ENCODE results near the gene NALF2.

The NALF2 gene

GRCh38 chrX:69546417-69546816 lies 42.3 kb downstream of the NALF2 start:
- H3K4me3 ChIP-seq (ENCODE audit: low read length), result no peak overlapping the region
- TF ChIP-seq CTCF (IDR thresholded peaks at IDR 0.05; ENCODE audit: insufficient read depth, low read depth, low read length, missing control alignments), result no peak
- DNase-seq (ENCODE audit: low read depth), result no peak

GRCh38 chrX:69546978-69547377 lies 42.9 kb downstream of the NALF2 start:
- H3K4me3 ChIP-seq (ENCODE audit: low read length), result no peak overlapping the region
- no peak for TF ChIP-seq CTCF (IDR thresholded peaks at IDR 0.05; ENCODE audit: insufficient read depth, low read depth, low read length, missing control alignments)
- DNase-seq (ENCODE audit: low read depth), result no peak

- no peak overlapping the region for H3K4me3 ChIP-seq (ENCODE audit: low read length)
- no peak for TF ChIP-seq CTCF (IDR thresholded peaks at IDR 0.05; ENCODE audit: insufficient read depth, low read depth, low read length, missing control alignments)
- DNase-seq (ENCODE audit: low read depth), result no peak
Observed at GRCh38 chrX:69551421-69552009, 47.4 kb downstream of the NALF2 start.

GRCh38 chrX:69552512-69552911 lies 48.4 kb downstream of the NALF2 start:
- H3K4me3 ChIP-seq (ENCODE audit: low read length), result no peak overlapping the region
- no peak for TF ChIP-seq CTCF (IDR thresholded peaks at IDR 0.05; ENCODE audit: insufficient read depth, low read depth, low read length, missing control alignments)
- no peak for DNase-seq (ENCODE audit: low read depth)
